GM21717 (cell line): Measurements from ENCODE around the gene VEGFC.

ENCODE experiments used
- ATAC-seq: cut with Tn5 transposase; IDR thresholded peaks from one replicate; pipeline ENCODE4 v1.9.1; 2021; ENCODE audit warnings: mild to moderate bottlenecking, moderate library complexity; ENCODE audit not compliant: unreplicated experiment

VEGFC gene

DNA sequence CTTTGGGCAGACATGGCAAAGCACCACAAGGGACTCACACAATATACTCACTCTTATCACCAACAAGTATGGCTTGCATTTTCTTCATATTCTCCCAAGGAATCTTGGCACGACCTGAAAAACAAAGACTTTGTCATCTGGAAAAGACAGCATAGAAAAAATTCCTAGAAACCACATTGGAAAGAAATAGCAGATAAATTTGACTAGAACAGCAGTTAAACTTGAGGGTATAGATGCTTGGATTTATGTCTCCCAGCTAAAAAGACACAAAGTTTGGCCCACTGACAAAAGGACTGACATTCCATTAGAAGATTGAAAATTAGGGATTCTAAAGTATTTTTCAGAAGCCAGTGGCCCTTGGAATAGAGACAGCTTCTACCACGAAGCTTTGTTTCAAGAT lies 6.9 kb upstream of the VEGFC start:
- no peak for ATAC-seq

DNA sequence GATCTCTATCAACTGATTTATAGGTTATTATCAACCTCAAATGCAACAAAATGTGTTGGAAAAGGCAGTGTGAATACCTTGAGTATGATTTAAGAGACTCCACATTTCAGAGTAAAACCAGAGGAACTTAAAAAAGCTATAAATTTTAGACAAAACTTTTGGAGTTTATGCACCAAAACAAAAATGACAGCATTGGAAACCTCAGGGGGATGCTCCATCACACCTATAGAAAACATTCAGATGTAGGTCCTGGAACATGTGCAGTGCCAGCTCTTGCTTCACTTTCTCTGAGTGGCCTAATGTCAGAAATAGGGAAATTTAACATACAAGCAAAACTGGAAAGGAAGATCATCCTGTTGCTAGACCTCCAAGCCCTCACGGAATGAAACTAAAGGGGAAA lies 5.8 kb upstream of the VEGFC start:
- ATAC-seq: no peak

DNA sequence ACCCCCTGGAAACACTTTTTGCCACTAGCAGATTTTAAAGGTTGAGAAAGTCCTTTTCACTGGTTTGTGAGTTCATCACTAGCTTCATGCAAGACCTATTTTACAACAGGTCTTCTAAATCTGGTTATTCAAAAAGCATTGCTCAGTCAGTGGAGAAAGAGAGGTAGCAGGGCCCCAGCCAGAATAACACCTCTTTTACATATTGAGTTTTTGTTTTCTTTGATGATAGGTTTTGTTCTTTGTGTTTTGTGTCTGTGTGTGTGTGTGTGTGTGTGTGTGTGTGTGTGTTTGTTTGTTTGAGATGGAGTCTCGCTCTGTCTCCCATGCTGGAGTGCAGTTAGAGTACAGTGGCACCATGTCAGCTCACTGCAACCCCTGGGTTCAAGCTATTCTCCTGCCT lies 2.7 kb upstream of the VEGFC start:
- ATAC-seq: no peak

DNA sequence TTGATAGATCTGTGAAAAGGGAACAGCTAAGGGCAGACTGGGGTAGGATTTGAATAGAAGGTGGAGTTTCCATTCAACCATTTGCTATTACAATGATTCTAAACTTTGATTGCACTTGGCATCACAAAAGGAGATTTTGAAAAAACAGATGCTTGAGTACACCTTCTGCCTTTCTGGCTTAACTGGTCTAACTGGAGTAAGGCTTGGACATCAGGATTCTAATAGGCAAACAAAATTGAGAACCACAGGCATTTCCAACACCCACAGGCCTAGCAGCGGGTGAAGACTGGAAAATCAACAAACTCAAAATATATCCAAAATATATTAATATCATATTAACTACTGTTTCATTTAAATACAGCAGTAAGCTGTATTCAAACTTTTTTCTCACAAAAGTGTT lies 1.9 kb upstream of the VEGFC start:
- no peak for ATAC-seq

DNA sequence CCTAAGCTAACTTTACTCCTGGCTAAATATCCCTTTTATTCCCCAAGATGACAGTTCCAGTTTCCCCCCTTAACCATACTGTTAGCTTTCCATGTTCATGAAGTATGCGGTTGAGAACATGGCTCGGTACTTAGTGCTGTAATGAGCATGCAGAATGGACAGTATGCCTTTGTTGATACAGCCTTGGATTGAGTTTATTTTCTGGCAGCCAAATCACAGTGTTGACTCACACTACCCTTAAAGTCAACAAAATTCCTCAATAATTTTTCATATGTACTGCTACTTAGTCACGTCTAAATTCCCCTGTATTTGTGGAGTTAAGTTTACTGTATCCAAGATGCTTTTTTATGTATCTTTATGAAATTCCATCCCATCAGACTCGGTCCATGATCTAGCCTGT lies 1.4 kb upstream of the VEGFC start:
- no peak for ATAC-seq

DNA sequence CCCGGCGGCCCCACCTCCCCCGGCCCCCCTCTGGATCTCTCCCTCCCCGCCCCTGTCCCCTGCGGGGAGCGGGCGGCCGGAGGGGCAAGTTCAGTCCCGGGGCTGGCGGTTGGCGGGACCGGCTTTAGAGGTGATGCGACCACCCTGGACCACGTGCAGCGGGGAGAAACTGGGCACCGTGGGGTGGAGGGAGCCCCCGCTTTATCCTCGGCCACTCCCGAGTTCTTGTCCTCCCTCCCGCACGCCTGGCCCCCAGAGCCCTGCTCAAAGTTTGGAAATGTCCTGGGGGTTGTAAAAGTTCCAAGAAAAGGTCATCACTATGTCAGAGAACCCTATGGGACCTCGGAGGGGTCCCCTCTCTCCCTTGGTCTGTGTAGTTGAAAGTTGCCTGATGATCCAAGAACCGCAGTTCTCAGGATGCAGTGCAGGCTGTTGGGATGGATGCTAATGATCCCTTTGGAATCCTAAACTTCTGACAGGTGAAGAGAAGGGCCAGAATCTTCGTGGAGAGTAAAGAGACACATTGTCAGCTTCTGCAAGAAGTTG lies 411 bp upstream of the VEGFC start:
- ATAC-seq: no peak

DNA sequence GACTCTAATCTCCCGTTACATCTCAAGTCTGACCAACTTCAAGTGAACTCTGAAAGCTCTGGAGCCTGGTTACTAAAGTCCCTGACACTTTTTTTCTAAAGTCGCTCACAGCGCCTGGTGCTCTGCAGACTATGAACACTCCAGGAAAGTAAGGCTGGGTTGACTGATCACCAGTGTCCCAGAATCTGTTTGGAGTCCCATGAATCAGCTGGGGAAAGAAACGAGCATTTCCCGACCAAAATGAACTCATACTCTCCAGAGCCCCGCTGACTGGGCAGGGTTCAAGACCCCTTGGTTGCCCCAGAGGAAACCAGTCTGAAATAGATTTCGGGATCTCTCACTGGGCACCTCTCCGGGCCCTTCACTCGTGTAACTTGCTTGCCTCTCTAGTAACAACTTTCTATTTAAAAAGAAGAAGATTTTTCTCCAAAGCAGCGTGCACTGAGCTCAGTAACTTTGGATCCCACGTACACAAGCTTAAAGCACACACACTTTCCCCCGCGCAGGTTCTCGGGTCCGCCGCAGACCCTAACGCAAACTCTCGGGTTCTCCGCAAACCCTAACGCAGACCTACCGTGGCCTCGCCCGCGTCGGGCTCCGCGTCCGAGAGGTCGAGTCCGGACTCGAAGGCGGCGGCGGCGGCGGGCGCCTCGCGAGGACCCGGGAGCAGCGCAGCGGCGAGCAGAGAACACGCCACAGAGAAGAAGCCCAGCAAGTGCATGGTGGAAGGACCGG lies 964 bp downstream of the VEGFC start:
- ATAC-seq: no peak

DNA sequence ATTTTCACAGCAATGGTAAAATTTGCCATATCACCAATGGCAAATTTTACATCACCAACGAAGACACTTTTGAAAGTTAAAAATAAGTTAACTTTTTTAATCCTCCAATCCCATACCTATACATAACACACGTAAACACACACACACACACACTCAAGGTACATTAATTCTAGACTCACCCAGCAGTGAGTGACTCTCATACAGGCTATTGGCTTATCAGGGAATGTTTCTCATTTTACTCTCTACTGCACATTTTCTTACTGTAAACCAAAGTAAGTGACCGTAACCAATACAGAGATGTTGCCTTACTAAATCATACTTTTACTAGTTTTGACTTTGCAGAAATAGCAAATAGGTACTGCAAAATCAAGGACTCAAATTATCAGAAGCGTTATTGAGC lies 2.3 kb downstream of the VEGFC start:
- ATAC-seq: no peak

DNA sequence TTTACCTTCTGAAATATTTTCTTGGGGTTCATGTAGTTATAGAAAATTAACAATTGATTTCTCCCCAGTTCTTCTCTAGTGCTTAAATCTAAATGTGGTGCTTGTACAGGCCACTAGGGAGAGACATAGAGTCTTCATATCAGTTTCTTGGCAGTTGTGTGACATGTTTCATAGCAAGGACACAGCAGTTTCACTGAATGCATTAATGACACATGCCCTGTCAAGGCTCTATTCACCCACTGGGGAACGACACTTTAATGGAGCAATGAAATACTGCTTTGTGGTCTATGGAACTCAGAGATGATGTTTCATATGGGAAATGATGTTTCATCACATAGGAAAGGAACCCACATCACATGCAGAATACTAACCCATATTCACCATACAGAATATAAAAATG lies 2.8 kb downstream of the VEGFC start:
- ATAC-seq: peak; percentile 56

DNA sequence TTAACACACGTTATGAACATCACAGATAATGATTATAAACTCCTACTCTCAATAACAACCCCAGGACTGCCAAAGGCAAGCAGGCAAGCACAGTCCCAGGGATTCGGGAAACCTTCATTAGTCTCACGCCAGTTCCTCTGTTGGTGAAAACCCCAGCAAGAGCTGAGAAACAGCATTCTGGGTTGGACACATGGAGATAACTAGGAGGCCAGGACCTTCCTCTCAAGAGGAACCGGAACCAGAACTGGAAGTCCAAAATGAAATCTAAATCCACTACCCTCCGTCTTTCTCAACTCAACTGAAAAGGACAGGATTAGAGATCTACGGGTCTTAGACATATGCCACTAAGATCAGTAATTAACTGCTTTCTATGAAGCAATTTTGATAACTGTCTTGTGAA lies 3.8 kb downstream of the VEGFC start:
- ATAC-seq: no peak

DNA sequence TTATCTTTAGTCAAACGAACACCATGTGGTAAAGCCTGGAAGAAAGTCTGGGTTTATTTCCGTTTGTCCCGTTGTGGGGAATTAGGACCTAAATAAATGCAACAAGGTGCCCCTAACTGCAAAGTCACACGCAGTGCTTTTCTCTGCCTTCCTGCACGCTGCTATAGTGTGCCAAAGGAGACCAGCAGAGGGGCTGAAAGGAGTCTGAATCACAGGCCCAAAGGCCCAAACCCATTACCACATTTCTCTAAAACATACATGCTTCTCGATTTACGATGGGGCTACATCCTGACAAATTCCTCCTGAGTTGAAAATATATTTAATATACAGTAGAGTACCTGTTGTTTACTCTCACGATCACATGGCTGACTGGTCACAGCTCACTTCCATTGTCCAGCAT lies 4.5 kb downstream of the VEGFC start:
- ATAC-seq: no peak

DNA sequence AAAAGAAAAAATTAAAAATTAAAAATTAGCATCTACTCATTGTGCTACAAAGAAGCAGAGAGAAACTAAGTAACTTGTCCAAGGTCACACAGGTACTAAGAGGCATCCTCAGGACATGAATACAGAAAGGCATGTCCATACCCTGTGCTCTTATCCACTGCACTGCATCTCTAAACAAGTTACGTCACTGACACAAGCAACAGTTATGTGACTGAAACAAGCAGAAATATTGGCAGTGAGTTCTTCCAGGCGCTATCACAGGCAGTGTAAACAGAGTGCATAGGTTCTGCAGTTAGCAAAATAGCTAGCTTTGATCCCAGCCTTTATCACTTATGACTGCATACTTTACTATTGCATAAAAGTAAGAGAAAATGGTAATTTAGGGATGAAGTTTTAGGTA lies 7.9 kb downstream of the VEGFC start:
- ATAC-seq: no peak

DNA sequence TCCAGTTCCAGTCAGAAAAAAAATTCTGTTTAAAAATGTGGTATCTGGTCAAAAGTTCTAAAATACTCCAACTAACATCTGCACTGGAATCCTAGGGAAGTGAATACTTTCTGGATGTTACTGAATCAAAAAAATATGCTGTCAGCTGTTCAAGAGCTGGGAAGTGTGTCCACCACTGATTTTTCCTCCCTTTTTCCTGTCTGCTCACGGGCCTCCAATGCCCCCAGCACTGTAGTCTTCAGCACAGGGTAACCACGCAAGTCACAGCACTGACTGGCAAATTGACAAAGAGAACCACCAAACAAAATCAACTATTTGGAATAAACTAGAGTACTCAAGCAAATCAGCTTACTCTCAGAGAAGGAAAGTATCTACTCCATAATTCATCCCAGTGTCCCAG lies 9.9 kb downstream of the VEGFC start:
- no peak for ATAC-seq

DNA sequence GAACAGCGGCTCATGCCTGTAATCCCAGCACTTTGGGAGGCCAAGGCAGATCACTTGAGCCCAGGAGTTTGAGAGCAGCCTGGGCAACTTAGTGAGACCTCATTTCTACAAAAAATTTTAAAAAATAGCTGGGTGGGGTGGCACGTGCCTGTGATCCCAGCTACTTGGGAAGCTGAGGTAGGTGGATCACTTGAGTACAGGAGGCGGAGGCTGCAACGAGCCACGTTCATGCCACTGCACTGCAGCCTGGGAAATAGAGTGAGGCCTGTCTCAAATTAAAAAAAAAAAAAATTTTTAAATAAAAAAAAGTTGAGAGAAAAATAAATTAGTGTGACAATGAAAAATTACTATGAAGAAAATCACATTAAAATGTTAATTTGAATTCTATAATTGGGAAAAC lies 10.5 kb downstream of the VEGFC start:
- no peak for ATAC-seq

DNA sequence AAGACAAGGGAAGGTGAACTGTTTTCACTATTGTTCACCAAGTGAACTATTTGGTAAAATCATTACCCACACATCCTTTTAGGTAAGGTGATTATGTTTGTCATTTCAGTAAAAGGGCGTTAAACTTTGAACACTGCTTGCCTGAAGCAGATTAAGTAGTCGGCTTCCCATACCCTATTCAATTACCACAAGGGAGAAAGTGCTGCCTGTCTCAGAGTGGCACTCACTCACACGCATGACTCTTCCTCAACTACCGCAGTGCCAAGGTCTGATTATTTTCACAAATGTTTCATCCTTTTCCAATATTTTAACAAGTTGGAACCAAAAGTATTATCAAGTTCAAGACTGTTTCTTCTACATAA lies 11.0 kb downstream of the VEGFC start:
- no peak for ATAC-seq

DNA sequence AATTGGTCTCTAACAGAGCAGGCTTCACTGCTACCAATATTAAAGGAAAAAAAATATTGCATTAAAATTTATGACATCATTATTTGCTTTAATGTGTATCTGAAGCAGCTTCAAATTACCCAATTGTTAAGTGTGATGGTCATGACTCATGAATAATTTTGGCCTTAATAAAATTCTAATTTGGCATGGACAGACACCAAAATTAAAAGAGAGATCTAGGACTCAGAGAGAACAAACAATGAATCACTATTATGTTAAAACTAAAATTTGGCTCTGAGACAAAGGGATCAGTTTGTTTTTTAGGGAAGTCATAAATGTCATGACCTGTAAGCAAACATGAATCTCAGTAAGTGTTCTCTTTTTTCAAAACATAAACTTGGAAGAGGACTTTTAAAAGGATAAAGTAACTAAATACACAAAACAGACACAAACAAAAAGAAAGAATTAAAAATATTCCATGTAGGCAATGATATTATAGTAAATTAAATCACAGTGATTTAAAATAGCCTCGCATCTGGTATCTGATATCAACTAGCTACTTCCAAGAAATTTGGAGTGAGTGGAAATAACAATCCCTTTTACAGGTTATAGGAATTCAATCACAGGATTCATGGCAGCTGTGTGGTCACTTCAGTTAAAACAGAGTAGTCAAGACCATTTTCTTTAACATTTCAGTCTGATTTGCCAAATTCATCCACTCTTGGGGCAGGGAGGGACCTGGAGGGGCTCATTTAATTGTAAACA lies 11.6 kb downstream of the VEGFC start:
- no peak for ATAC-seq

DNA sequence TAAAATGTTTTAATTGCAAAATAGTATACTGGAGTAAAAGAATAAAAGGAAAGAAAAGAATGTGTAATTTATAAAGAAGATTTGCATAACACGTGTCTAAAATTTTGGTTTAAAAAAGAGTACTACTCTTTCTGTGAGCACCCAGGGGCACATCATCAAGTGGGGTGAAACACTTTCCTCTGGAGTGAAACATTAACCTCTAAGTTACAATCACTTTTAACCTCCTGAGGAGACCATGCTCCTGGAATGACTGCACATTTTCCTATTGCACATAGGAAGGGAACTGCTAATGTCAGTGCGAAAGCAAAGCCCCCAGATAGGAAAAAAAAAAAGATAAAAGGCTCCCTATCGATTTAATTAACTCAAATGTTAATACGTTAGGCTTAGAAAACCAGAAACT lies 13.3 kb downstream of the VEGFC start:
- no peak for ATAC-seq

DNA sequence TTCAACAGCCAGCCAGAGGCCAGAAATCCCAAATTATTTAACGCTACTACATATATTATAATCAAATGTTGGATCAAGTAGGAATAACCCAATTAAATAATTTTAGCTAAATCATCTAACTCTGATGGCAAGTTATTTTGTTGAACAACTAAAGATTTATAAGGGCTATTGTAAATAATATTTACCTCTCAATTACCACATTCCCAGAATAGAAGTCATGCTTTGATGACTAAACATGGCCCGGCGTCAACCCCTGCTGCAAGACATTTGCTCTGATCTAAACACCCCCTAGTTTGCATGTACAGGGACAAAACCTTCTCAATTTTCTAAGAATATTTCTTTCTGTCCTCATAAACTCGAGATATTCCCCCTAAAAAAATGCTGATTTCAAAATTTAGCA lies 14.2 kb downstream of the VEGFC start:
- no peak for ATAC-seq

DNA sequence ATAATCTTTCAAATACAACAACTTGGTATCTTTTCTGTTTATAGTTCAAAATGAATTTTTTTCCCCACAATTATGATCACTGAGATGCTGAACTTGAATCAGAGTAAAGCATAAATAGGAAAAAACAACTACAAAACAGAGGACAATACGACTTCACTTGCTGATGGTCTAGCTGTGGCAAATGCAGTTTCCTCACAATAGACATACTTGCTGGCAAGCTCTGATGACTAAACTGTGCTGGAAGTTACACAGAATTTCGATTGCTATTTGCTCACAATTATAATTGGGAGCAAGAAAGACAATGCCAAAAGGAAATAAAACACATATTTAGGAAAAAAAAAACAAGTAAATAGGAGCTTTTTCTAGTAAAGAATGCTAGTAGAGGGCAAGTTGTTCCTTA lies 14.7 kb downstream of the VEGFC start:
- no peak for ATAC-seq

DNA sequence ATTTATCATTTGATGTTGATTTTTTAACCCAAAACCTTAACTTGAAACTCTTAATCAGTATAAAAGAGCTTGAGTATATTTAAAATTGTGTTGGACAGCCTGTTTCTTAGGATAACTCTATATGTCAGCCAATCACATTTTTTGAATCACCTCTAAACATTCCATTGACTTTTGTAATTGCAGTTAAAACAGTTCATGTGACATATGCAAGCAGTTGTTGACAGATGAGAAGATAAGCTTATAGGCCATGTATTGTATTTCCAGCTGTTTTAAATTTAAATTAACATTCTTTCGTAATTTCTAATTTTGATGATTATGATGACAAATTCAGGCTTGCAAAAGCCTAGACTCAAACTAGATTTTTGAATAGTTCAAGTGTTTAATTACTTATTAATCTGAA lies 17.4 kb downstream of the VEGFC start:
- ATAC-seq: no peak

DNA sequence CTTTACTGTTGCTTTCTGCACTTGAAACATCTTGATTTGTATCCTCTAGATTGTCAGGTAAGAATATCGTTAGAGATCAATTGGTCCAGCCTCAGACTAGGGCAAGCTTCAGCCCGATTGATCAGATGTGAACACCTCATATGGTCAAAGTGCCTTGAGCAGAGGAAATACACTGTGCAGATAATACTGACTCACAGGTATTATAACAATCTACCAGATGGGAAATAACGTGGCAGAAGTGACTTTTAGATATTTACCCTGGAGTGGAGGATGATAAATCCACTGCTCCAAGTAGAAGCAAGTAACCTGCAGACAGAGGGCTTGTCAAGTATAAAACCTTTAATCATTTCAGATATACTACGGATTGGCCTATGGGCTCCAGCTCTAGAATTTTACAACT lies 17.9 kb downstream of the VEGFC start:
- no peak for ATAC-seq

DNA sequence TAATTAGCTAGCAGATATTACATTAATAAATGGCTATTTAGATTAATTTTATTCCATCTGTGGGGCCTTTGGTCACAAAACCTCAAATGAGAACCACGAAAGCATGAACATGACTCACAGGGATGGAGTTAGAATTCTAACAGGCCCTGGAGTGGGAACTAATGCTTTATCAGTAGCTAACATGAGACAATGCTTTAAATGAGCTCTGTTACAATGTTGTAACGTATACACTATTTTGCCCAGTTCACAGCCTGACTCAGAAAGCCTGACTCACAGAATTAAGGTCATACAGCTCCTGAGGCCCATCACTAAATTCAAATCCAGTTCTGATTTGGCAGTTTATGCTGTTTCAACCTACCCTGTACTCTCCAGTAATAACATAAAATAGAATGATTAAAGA lies 23.2 kb downstream of the VEGFC start:
- no peak for ATAC-seq

DNA sequence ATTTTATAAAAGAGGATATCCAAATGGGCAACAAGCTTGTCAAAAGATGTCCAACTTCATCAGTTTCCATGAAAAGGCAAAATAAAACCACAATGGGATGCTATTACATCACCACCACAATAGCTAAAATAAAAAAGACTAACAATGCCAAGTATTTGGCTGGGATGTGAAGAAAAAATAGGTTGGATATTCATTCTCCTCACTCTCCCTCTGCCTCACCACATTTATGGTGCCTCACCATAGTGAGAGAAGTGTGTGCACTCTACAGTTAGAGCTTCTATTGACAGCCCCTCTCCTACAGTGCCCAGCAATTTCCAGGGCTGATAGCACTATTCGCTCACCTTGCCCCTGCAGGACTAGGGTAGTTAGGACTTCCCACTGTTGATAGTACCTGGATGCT lies 25.5 kb downstream of the VEGFC start:
- no peak for ATAC-seq
